ENCODE data around the gene EPHB2.

DNA sequence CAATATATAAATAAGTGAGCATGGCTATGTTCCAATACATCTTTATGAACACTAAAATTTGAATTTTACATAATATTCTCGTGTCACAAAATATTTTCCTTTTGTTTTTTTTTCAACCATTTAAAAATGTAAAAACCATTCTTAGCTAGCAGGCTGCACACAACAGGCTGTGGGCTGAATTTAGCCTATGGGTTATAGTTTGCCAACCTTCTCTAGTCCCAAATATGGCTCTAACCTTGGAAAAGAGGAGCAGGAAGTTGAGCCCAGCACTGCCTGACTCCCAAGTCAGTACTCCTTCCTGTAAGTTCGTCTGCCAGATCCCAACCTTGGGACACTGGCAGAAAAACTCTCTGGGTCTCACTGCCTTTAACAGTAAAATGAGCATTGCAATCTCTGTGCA, 44.2 kb upstream of the EPHB2 start:
- TF ChIP-seq POLR2A (IDR thresholded peaks at IDR 0.05), result no peak
- TF ChIP-seq, protein P1, sequence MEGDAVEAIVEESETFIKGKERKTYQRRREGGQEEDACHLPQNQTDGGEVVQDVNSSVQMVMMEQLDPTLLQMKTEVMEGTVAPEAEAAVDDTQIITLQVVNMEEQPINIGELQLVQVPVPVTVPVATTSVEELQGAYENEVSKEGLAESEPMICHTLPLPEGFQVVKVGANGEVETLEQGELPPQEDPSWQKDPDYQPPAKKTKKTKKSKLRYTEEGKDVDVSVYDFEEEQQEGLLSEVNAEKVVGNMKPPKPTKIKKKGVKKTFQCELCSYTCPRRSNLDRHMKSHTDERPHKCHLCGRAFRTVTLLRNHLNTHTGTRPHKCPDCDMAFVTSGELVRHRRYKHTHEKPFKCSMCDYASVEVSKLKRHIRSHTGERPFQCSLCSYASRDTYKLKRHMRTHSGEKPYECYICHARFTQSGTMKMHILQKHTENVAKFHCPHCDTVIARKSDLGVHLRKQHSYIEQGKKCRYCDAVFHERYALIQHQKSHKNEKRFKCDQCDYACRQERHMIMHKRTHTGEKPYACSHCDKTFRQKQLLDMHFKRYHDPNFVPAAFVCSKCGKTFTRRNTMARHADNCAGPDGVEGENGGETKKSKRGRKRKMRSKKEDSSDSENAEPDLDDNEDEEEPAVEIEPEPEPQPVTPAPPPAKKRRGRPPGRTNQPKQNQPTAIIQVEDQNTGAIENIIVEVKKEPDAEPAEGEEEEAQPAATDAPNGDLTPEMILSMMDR (IDR thresholded peaks at IDR 0.05), result no peak
